PC-9 (cell line): ENCODE results near the gene MAP3K4. TPM values are rescaled to one million over a fixed set of nuclear protein-coding genes. Genes with fewer than 3 reads are reported as not detected.

Experiments
- BruUV-seq: library from RNA; stranded (reverse); fragments of 400-500 nt; replicated peaks from 2 replicates; lab custom pipeline; 2021; lab: Mats Ljungman, UMichigan
- CTCF ChIA-PET: fragments of 300-600 bp; sonication (Branson Sonifier 250); formaldehyde crosslinking; loops from one replicate; lab custom pipeline; 2022; ENCODE audit warnings: antibody characterized with exemption; lab: Charles Lee
- POLR2A ChIA-PET: fragments of 300-600 bp; sonication (Branson Sonifier 250); formaldehyde crosslinking; loops from one replicate; lab custom pipeline; 2022; ENCODE audit warnings: antibody characterized with exemption; ENCODE audit not compliant: unreplicated experiment; lab: Charles Lee
- DNase-seq, 2 experiments: peaks; one replicate each; pipeline versions ENCODE4 v3.0.0 to v3.0.0-alpha.2; 2015 to 2022; ENCODE audit warnings: mixed read lengths in 1 of 2
- H2AFZ ChIP-seq: fragments of 200-600 bp; sonication (generic); 2 replicates; pipeline ENCODE4 v1.8.1; 2017; ENCODE audit warnings: antibody characterized with exemption
- H3F3A ChIP-seq: fragments of 200-600 bp; sonication (generic); 2 replicates; pipeline ENCODE4 v1.8.1; 2017; ENCODE audit warnings: antibody characterized with exemption, mild to moderate bottlenecking, low read depth; ENCODE audit not compliant: insufficient read depth
- H3K27ac ChIP-seq: fragments of 200-600 bp; sonication (generic); 2 replicates; pipeline ENCODE4 v1.6.1; 2016; ENCODE audit warnings: mixed run types
- H3K27me3 ChIP-seq: fragments of 200-600 bp; sonication (generic); 2 replicates; pipeline ENCODE4 v1.6.1; 2016; ENCODE audit warnings: low read depth, mixed run types; ENCODE audit not compliant: insufficient read depth
- H3K36me3 ChIP-seq: fragments of 200-600 bp; sonication (generic); 2 replicates; pipeline ENCODE4 v1.6.1; 2016; ENCODE audit warnings: low read depth, mixed run types
- H3K4me1 ChIP-seq: fragments of 200-600 bp; sonication (generic); replicated peaks from 2 replicates; pipeline ENCODE4 v1.6.1; 2016; ENCODE audit warnings: mixed run types; ENCODE audit not compliant: insufficient read depth
- H3K4me2 ChIP-seq: fragments of 200-600 bp; sonication (generic); 2 replicates; pipeline ENCODE4 v1.6.1; 2017; ENCODE audit warnings: mixed run types
- H3K4me3 ChIP-seq: fragments of 200-600 bp; sonication (generic); 2 replicates; pipeline ENCODE4 v1.6.1; 2016; ENCODE audit warnings: mixed run types
- H3K79me2 ChIP-seq: fragments of 200-600 bp; sonication (generic); 2 replicates; pipeline ENCODE4 v1.6.1; 2017; ENCODE audit warnings: low read depth, mixed run types
- H3K9me2 ChIP-seq: fragments of 200-600 bp; sonication (generic); 2 replicates; pipeline ENCODE4 v1.8.1; 2017; ENCODE audit warnings: mild to moderate bottlenecking; ENCODE audit not compliant: insufficient read depth
- H3K9me3 ChIP-seq: fragments of 200-600 bp; sonication (generic); 2 replicates; pipeline ENCODE4 v1.8.1; 2016; ENCODE audit warnings: low read depth; ENCODE audit not compliant: insufficient read depth
- H4K20me1 ChIP-seq: fragments of 200-600 bp; sonication (generic); 2 replicates; pipeline ENCODE4 v1.8.1; 2017; ENCODE audit not compliant: insufficient read depth
- EZH2 ChIP-seq: fragments of 200-600 bp; sonication (generic); IDR thresholded peaks from 2 replicates; pipeline ENCODE4 v1.8.0; 2017; ENCODE audit warnings: antibody characterized with exemption, low read depth
- intact Hi-C: fragments of 100-400 bp; cut with micrococcal nuclease; formaldehyde crosslinking; loops from one replicate; pipeline ENCODE4 v1.10.0; 2022; ENCODE audit not compliant: unreplicated experiment
- total RNA-seq: library from RNA; stranded (reverse); gene quantifications from 2 replicates; pipeline ENCODE4 v1.2.3, GENCODE V29; 2021
- TF ChIP-seq, protein P1 (sequence below): fragments of 200-600 bp; sonication (generic); conservative IDR thresholded peaks from 2 replicates; pipeline ENCODE4 v1.6.1; 2017; ENCODE audit warnings: mixed run types, antibody characterized with exemption, mild to moderate bottlenecking, moderate library complexity

MAP3K4 gene
- total RNA-seq, 1 experiment from 2014 or later: 13.0 TPM

DNA sequence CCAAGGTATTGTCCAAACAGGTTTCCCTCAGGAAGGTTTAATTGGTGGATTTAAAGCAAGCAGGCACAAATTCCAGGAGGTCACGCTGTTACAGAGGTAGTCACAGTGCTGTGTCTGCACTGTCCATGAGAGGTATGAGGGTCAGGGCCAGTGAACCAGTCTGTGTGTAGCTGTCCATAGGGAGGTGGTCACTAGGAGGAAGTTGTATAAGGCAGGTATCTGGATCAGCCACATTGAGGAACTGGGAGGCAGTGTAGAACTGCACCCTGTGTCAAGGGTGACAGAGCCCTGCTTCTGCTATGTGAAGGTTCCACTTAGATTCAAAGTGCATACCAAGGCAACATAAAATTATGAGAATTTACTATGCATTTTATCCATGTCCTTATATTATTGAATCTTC, 73.3 kb downstream of the MAP3K4 start:
- ChIA-PET POLR2A (no interaction called here), CTCF (no interaction called here)
- intact Hi-C loops: no loop called here
- Histone ChIP-seq H3K27ac (no peak overlapping the region), H3K79me2 (no peaks in the 10 kb centered on the region), H3K9me3 (no peaks in the 10 kb centered on the region), H4K20me1 (no peaks in the 10 kb centered on the region), H3K4me3 (no peak overlapping the region), H3K9me2 (no peaks in the 10 kb centered on the region; the same call in 1 of the 2 replicates), H3K4me2 (no peak overlapping the region), H3K27me3 (no peaks in the 10 kb centered on the region), H3K4me1 (no peaks in the 10 kb centered on the region), H2AFZ (no peak overlapping the region), H3K36me3 (no peaks in the 10 kb centered on the region), H3F3A (no peaks in the 10 kb centered on the region)
- BruUV-seq: no TSS peak
- no peak for DNase-seq
- no peak for TF ChIP-seq EZH2
- TF ChIP-seq, protein P1, sequence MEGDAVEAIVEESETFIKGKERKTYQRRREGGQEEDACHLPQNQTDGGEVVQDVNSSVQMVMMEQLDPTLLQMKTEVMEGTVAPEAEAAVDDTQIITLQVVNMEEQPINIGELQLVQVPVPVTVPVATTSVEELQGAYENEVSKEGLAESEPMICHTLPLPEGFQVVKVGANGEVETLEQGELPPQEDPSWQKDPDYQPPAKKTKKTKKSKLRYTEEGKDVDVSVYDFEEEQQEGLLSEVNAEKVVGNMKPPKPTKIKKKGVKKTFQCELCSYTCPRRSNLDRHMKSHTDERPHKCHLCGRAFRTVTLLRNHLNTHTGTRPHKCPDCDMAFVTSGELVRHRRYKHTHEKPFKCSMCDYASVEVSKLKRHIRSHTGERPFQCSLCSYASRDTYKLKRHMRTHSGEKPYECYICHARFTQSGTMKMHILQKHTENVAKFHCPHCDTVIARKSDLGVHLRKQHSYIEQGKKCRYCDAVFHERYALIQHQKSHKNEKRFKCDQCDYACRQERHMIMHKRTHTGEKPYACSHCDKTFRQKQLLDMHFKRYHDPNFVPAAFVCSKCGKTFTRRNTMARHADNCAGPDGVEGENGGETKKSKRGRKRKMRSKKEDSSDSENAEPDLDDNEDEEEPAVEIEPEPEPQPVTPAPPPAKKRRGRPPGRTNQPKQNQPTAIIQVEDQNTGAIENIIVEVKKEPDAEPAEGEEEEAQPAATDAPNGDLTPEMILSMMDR: no peak

DNA sequence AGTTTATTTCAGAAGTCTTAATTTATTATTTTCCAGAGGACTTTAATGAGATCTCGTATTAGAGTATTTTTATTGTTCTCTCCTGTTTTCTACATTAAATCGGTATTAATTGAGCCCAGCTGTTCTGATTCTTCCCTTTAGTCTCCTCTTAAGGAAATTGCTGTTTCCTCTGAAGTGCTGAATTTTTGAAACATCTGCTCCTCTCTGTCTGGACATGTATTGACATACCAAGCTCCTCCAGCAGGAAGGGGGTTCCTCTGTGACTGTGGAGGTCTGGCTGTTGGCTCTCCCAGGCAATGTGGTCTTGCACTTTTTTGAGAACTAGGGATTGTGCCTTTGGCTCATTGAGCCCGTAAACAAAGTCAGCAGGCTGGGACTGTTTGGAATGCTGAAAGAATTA, 74.9 kb downstream of the MAP3K4 start:
- BruUV-seq: no TSS peak
- H3K79me2 ChIP-seq: no peaks in the 10 kb centered on the region

DNA sequence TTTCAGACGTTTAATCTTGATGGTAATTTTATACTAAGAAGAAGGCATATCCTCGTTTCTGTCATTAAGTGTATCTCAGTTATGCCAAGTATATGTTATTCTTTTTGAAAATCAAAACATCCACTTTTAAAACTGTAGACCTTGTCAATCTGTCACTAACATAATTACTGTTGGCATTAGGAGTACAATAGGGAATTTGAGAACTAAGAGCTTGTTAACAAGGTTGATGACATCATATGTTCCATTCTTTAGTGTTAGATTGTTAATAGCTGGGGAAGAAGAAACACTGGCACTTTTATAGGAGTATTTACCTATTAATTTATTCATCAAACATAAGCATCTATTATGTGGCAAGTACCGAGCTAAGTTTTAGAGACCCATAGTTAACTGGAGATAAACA, 76.2 kb downstream of the MAP3K4 start:
- CTCF ChIA-PET: no interaction called here
- H4K20me1 ChIP-seq: no peaks in the 10 kb centered on the region
- no peaks in the 10 kb centered on the region for H3K9me2 ChIP-seq
- DNase-seq: no peak
- no peak overlapping the region for H2AFZ ChIP-seq
- no peaks in the 10 kb centered on the region for H3K36me3 ChIP-seq
- no peaks in the 10 kb centered on the region for H3F3A ChIP-seq
- H3K9me3 ChIP-seq: no peaks in the 10 kb centered on the region
- no TSS peak for BruUV-seq
- no peak overlapping the region for H3K4me2 ChIP-seq
- no peaks in the 10 kb centered on the region for H3K79me2 ChIP-seq
- TF ChIP-seq EZH2: no peak
- TF ChIP-seq, protein P1: no peak
- no peaks in the 10 kb centered on the region for H3K27me3 ChIP-seq
- intact Hi-C loops: no loop called here
- H3K4me3 ChIP-seq: no peak overlapping the region
- no peaks in the 10 kb centered on the region for H3K4me1 ChIP-seq
- H3K27ac ChIP-seq: no peak overlapping the region
- POLR2A ChIA-PET: no interaction called here

More for the DNA sequence above, 74.9 kb downstream of the MAP3K4 start:
- Histone ChIP-seq H3K27me3 (no peaks in the 10 kb centered on the region), H3K9me3 (no peaks in the 10 kb centered on the region), H4K20me1 (no peaks in the 10 kb centered on the region), H3K36me3 (no peaks in the 10 kb centered on the region), H3F3A (no peaks in the 10 kb centered on the region), H3K4me1 (no peaks in the 10 kb centered on the region), H3K4me2 (no peak overlapping the region), H2AFZ (no peak overlapping the region), H3K27ac (no peak overlapping the region), H3K9me2 (no peaks in the 10 kb centered on the region; the same call in 1 of the 2 replicates), H3K4me3 (no peak overlapping the region)
- no peak for DNase-seq
- intact Hi-C loops: no loop called here
- ChIA-PET CTCF (no interaction called here), POLR2A (no interaction called here)
- TF ChIP-seq, protein P1: no peak
- no peak for TF ChIP-seq EZH2
